HL-60 (cell line): ENCODE results near the gene TBC1D22A.

Source experiments
- DNase-seq, 2 experiments: peaks; one replicate each; pipeline ENCODE4 v3.0.0-alpha.2; 2010 to 2020; ENCODE audit warnings: low read depth in 1 of 2, low spot score in 1 of 2
- H3K27ac ChIP-seq: fragments of 250-450 bp; sonication (Bioruptor Pico); replicated peaks from 2 replicates; pipeline ENCODE4 v1.5.1; 2020; ENCODE audit warnings: mild to moderate bottlenecking, moderate library complexity
- H3K27me3 ChIP-seq: fragments of 250-450 bp; sonication (Bioruptor Pico); 2 replicates; pipeline ENCODE4 v1.5.1; 2021; ENCODE audit warnings: mild to moderate bottlenecking, moderate library complexity; ENCODE audit not compliant: insufficient read depth, poor library complexity, severe bottlenecking
- H3K4me3 ChIP-seq: replicated peaks from 2 replicates; pipeline ENCODE4 v1.5.1; 2011; ENCODE audit warnings: mild to moderate bottlenecking, control low read depth, low read length; ENCODE audit not compliant: insufficient read depth
- GABPA ChIP-seq: IDR thresholded peaks from 2 replicates; pipeline ENCODE4 v1.6.1; 2012; ENCODE audit warnings: low read depth
- POLR2AphosphoS5 ChIP-seq: IDR thresholded peaks from 2 replicates; pipeline ENCODE4 v1.6.1; 2012; ENCODE audit warnings: low read depth
- SPI1 ChIP-seq: IDR thresholded peaks from 2 replicates; pipeline ENCODE4 v1.6.1; 2012; ENCODE audit warnings: low read depth, mild to moderate bottlenecking, borderline replicate concordance
- TF ChIP-seq, protein P1 (sequence below): IDR thresholded peaks from 2 replicates; pipeline ENCODE4 v1.6.1; 2012; ENCODE audit warnings: low read depth; ENCODE audit not compliant: insufficient replicate concordance
- TF ChIP-seq, protein P2 (sequence below): IDR thresholded peaks from one replicate; pipeline ENCODE4 v1.5.1; 2011; ENCODE audit warnings: low read length, control low read depth, inconsistent platforms; ENCODE audit not compliant: insufficient read depth

The TBC1D22A gene

DNA sequence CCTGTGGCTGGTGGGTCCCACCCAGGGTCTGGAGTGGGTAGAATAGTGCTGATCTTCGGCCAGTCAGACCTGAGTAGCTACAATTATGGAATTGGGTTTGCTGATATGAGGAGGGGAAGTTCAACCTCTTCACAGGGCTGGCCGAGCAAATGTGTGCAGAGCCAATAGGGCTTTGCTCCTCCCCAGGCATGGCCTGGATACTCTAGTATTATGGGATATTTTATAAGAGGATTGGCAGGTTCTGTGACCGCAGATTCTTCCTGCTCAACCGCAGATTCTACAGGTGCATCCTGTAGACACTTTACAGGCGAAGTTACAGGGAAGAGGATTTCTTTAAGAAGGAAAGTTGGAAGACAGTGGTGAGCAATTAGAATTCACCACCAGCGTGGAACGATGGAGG is 44.3 kb downstream of the TBC1D22A start:
- TF ChIP-seq, protein P1, sequence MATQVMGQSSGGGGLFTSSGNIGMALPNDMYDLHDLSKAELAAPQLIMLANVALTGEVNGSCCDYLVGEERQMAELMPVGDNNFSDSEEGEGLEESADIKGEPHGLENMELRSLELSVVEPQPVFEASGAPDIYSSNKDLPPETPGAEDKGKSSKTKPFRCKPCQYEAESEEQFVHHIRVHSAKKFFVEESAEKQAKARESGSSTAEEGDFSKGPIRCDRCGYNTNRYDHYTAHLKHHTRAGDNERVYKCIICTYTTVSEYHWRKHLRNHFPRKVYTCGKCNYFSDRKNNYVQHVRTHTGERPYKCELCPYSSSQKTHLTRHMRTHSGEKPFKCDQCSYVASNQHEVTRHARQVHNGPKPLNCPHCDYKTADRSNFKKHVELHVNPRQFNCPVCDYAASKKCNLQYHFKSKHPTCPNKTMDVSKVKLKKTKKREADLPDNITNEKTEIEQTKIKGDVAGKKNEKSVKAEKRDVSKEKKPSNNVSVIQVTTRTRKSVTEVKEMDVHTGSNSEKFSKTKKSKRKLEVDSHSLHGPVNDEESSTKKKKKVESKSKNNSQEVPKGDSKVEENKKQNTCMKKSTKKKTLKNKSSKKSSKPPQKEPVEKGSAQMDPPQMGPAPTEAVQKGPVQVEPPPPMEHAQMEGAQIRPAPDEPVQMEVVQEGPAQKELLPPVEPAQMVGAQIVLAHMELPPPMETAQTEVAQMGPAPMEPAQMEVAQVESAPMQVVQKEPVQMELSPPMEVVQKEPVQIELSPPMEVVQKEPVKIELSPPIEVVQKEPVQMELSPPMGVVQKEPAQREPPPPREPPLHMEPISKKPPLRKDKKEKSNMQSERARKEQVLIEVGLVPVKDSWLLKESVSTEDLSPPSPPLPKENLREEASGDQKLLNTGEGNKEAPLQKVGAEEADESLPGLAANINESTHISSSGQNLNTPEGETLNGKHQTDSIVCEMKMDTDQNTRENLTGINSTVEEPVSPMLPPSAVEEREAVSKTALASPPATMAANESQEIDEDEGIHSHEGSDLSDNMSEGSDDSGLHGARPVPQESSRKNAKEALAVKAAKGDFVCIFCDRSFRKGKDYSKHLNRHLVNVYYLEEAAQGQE: no peak
- TF ChIP-seq POLR2AphosphoS5: no peak
- TF ChIP-seq SPI1: no peak
- Histone ChIP-seq H3K27ac (no peak overlapping the region), H3K27me3 (no peaks in the 10 kb centered on the region), H3K4me3 (no peak overlapping the region)
- no peak for DNase-seq

DNA sequence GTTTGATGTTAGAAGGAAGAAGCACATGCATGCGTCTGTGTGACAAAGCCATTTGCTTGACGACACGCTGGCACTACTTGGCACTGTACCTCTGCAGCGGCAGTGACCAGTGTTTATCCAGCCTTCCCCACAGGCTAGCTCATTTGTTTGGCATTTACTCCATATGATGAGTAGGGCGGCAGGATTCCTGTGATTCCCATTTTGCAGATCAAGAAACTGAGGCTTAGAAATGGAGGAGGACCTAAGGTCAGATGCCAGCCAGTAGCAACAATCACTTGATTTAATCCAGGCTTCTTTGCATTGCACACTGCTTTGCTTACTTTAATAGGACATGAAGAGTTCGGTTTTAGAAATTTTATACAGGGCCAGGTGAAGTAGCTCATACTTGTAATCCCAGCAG is 45.0 kb downstream of the TBC1D22A start:
- TF ChIP-seq, protein P2, sequence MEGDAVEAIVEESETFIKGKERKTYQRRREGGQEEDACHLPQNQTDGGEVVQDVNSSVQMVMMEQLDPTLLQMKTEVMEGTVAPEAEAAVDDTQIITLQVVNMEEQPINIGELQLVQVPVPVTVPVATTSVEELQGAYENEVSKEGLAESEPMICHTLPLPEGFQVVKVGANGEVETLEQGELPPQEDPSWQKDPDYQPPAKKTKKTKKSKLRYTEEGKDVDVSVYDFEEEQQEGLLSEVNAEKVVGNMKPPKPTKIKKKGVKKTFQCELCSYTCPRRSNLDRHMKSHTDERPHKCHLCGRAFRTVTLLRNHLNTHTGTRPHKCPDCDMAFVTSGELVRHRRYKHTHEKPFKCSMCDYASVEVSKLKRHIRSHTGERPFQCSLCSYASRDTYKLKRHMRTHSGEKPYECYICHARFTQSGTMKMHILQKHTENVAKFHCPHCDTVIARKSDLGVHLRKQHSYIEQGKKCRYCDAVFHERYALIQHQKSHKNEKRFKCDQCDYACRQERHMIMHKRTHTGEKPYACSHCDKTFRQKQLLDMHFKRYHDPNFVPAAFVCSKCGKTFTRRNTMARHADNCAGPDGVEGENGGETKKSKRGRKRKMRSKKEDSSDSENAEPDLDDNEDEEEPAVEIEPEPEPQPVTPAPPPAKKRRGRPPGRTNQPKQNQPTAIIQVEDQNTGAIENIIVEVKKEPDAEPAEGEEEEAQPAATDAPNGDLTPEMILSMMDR: no peak
- TF ChIP-seq GABPA: no peak
- TF ChIP-seq SPI1: no peak
- no peak for TF ChIP-seq POLR2AphosphoS5
- TF ChIP-seq, protein P1: no peak

DNA sequence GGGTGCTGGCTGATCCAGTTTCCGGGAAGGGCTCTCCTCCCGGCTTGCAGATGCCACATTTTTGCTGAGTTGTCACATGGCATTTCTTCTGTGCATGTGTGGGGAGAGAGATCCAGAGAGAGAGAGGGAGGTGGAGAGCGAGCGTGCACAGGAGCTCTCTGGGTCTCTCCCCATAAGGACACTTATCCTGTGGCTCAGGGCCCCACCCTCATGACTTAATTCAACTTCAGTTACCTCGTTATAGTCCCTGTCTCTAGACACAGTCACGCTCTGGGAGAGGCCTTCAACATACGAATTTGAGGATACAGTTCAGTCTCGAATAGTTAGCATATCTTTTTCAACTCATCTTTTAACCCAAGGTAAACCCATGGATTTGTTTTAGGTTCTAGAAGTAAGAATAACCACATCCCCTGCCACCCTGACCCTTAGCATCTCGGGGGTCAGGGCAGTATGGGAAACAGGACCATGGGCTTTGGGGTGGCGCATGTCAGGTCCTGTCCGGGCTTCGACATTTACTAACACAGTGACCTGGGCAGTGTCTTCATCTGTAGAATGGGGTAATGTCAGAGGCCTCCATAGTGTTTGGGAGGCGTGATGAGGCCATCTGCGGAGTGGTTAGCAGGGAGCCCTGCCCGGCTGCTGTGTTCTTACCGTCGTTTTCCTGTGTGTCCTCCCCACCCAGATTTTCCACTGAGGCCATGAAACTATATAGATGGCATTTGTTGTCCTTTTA is 46.9 kb downstream of the TBC1D22A start:
- no peak overlapping the region for H3K4me3 ChIP-seq
- TF ChIP-seq, protein P1: no peak
- TF ChIP-seq SPI1 (no peak), POLR2AphosphoS5 (no peak), GABPA (no peak)
- TF ChIP-seq, protein P2: no peak
- H3K27me3 ChIP-seq: no peaks in the 10 kb centered on the region
- H3K27ac ChIP-seq: no peak overlapping the region
- no peak for DNase-seq

More for the DNA sequence above, 45.0 kb downstream of the TBC1D22A start:
- no peak for DNase-seq
- no peak overlapping the region for H3K27ac ChIP-seq
- H3K4me3 ChIP-seq: no peak overlapping the region
- H3K27me3 ChIP-seq: no peaks in the 10 kb centered on the region
